ENCODE measurements around the gene CELA2A. TPM values are rescaled to one million over a fixed set of nuclear protein-coding genes. Genes with fewer than 3 reads are reported as not detected.
"Not testable (repeated sequence)": the region's sequence is repeated elsewhere in the genome, so short reads cannot be mapped to it uniquely, and the experiment has no call there.

The CELA2A gene
- total RNA-seq, 2 experiments from 2014 or later = not detected

GRCh38 chr1:15459771-15460707 is 3.5 kb downstream of the CELA2A start:
- TF ChIP-seq CTCF (IDR thresholded peaks at IDR 0.05) = no peak
- Histone ChIP-seq H3K27ac (ENCODE audit: low read depth in 1 of 2, low read length in 2 of 2) (no peak overlapping the region), H3K27me3 (ENCODE audit: control insufficient read depth in 1 of 2, insufficient read depth in 2 of 2, low read length in 2 of 2) (no peaks in the 10 kb centered on the region), H3K4me3 (ENCODE audit: low read length) (no peak overlapping the region), H3K9me3 (ENCODE audit: control insufficient read depth in 1 of 2, insufficient read depth in 1 of 2, low read length in 2 of 2) (no peaks in the 10 kb centered on the region), H3K36me3 (ENCODE audit: insufficient read depth, low read length) (no peaks in the 10 kb centered on the region), H3K4me1 (ENCODE audit: insufficient read depth, low read length) (no peaks in the 10 kb centered on the region)
- intact Hi-C loops (cut with DNase I, micrococcal nuclease) = no loop called here
- no peak for DNase-seq
- no peaks in the 10 kb centered on the region for H3K9me3 Mint-ChIP-seq
- no peak for ATAC-seq (ENCODE audit: poor library complexity)
- CTCF ChIA-PET = no interaction called here
- H3K27me3 Mint-ChIP-seq = peaks cover 5% of the 10 kb centered on the region
- POLR2A ChIA-PET = no interaction called here
- H3K27ac Mint-ChIP-seq = no peak overlapping the region
- H3K4me1 Mint-ChIP-seq (ENCODE audit: low read depth) = no peaks in the 10 kb centered on the region
- no peaks in the 10 kb centered on the region for H3K36me3 Mint-ChIP-seq (ENCODE audit: low read depth)
- no peak overlapping the region for H3K4me3 Mint-ChIP-seq

- Histone ChIP-seq H3K36me3 (ENCODE audit: insufficient read depth, low read length) (no peaks in the 10 kb centered on the region), H3K9me3 (ENCODE audit: control insufficient read depth in 1 of 2, insufficient read depth in 1 of 2, low read length in 2 of 2) (no peaks in the 10 kb centered on the region), H3K27ac (ENCODE audit: low read depth in 1 of 2, low read length in 2 of 2) (no peak overlapping the region), H3K4me3 (ENCODE audit: low read length) (no peak overlapping the region), H3K4me1 (ENCODE audit: insufficient read depth, low read length) (no peaks in the 10 kb centered on the region), H3K27me3 (ENCODE audit: control insufficient read depth in 1 of 2, insufficient read depth in 2 of 2, low read length in 2 of 2) (no peaks in the 10 kb centered on the region)
- Mint-ChIP-seq H3K27ac (no peak overlapping the region), H3K9me3 (no peaks in the 10 kb centered on the region), H3K4me3 (no peak overlapping the region), H3K4me1 (ENCODE audit: low read depth) (no peaks in the 10 kb centered on the region), H3K36me3 (ENCODE audit: low read depth) (no peaks in the 10 kb centered on the region), H3K27me3 (peaks cover 5% of the 10 kb centered on the region)
- intact Hi-C loops (cut with DNase I, micrococcal nuclease) = no loop called here
- TF ChIP-seq CTCF (IDR thresholded peaks at IDR 0.05) = no peak
- ATAC-seq (ENCODE audit: poor library complexity) (no peak), DNase-seq (no peak)
- ChIA-PET POLR2A (no interaction called here), CTCF (no interaction called here)
Observed at GRCh38 chr1:15460708-15461095, 4.2 kb downstream of the CELA2A start.

GRCh38 chr1:15463064-15463800 is 6.7 kb downstream of the CELA2A start:
- H3K27ac Mint-ChIP-seq; H3K36me3 ChIP-seq (ENCODE audit: insufficient read depth, low read length); DNase-seq; H3K4me3 Mint-ChIP-seq; CTCF ChIA-PET; H3K9me3 Mint-ChIP-seq; H3K4me1 ChIP-seq (ENCODE audit: insufficient read depth, low read length); POLR2A ChIA-PET; H3K27me3 Mint-ChIP-seq; H3K4me3 ChIP-seq (ENCODE audit: low read length); H3K27ac ChIP-seq (ENCODE audit: low read depth in 1 of 2, low read length in 2 of 2); intact Hi-C loops (cut with DNase I, micrococcal nuclease); H3K4me1 Mint-ChIP-seq (ENCODE audit: low read depth); H3K9me3 ChIP-seq (ENCODE audit: control insufficient read depth in 1 of 2, insufficient read depth in 1 of 2, low read length in 2 of 2); H3K36me3 Mint-ChIP-seq (ENCODE audit: low read depth); H3K27me3 ChIP-seq (ENCODE audit: control insufficient read depth in 1 of 2, insufficient read depth in 2 of 2, low read length in 2 of 2); ATAC-seq (ENCODE audit: poor library complexity): not testable (repeated sequence)

GRCh38 chr1:15463926-15464322 is 7.4 kb downstream of the CELA2A start:
- H3K27ac Mint-ChIP-seq; H3K4me1 ChIP-seq (ENCODE audit: insufficient read depth, low read length); POLR2A ChIA-PET; H3K9me3 ChIP-seq (ENCODE audit: control insufficient read depth in 1 of 2, insufficient read depth in 1 of 2, low read length in 2 of 2); H3K27me3 ChIP-seq (ENCODE audit: control insufficient read depth in 1 of 2, insufficient read depth in 2 of 2, low read length in 2 of 2); H3K4me1 Mint-ChIP-seq (ENCODE audit: low read depth); DNase-seq; H3K9me3 Mint-ChIP-seq; H3K4me3 ChIP-seq (ENCODE audit: low read length); H3K27me3 Mint-ChIP-seq; H3K36me3 ChIP-seq (ENCODE audit: insufficient read depth, low read length); H3K27ac ChIP-seq (ENCODE audit: low read depth in 1 of 2, low read length in 2 of 2); intact Hi-C loops (cut with DNase I, micrococcal nuclease); H3K4me3 Mint-ChIP-seq; CTCF ChIA-PET; H3K36me3 Mint-ChIP-seq (ENCODE audit: low read depth); ATAC-seq (ENCODE audit: poor library complexity): not testable (repeated sequence)

Measured in CD4-positive, alpha-beta T cell (primary cell).